Naive thymus-derived CD4-positive, alpha-beta T cell (primary cell): Measurements from ENCODE around the gene MAPKAP1. TPM values are rescaled to one million over a fixed set of nuclear protein-coding genes. Genes with fewer than 3 reads are reported as not detected.
"Not testable (repeated sequence)": the region's sequence is repeated elsewhere in the genome, so short reads cannot be mapped to it uniquely, and the experiment has no call there.

Experiments used
- ATAC-seq: fragments of 150-1000 bp; cut with Tn5 transposase; 2 replicates; pipeline ENCODE4 v1.10.0; 2021; ENCODE audit warnings: mild to moderate bottlenecking, moderate library complexity
- CTCF ChIA-PET: fragments of 350-600 bp; sonication (Branson Sonifier 250); formaldehyde crosslinking; loops from one replicate; lab custom pipeline; 2021; ENCODE audit warnings: antibody characterized with exemption; lab: Charles Lee
- POLR2A ChIA-PET: fragments of 350-600 bp; sonication (Branson Sonifier 250); formaldehyde crosslinking; loops from one replicate; lab custom pipeline; 2021; ENCODE audit warnings: antibody characterized with exemption, inconsistent platforms; lab: Charles Lee
- DNase-seq, 9 donors: peaks; one replicate each; pipeline versions ENCODE4 v3.0.0 to v3.0.0-alpha.2; 2020 to 2022; ENCODE audit warnings: mixed read lengths in 1 of 9
- H3K27ac ChIP-seq: one replicate; pipeline ENCODE4 v1.7.0; 2013; ENCODE audit warnings: mild to moderate bottlenecking, low read depth, low read length, moderate library complexity
- H3K27me3 ChIP-seq, 2 donors: one replicate each; pipeline ENCODE4 v1.7.0; 2013; ENCODE audit warnings: low read length in 2 of 2, mild to moderate bottlenecking in 2 of 2, moderate library complexity in 2 of 2; ENCODE audit not compliant: control insufficient read depth in 2 of 2, insufficient read depth in 2 of 2
- H3K36me3 ChIP-seq, 3 experiments: 1 replicate in 2 of 3; 2 replicates in 1 of 3; pipeline ENCODE4 v1.7.0; 2013; ENCODE audit warnings: low read length in 3 of 3, mild to moderate bottlenecking in 3 of 3, moderate library complexity in 1 of 3; ENCODE audit not compliant: insufficient read depth in 3 of 3, control insufficient read depth in 2 of 3
- H3K4me1 ChIP-seq, 2 donors: one replicate each; pipeline ENCODE4 v1.7.0; 2013; ENCODE audit warnings: low read length in 2 of 2, mild to moderate bottlenecking in 2 of 2, moderate library complexity in 1 of 2; ENCODE audit not compliant: control insufficient read depth in 2 of 2, insufficient read depth in 2 of 2
- H3K4me3 ChIP-seq: 2 replicates; pipeline ENCODE4 v1.7.0; 2013; ENCODE audit warnings: mild to moderate bottlenecking, low read length
- H3K9me3 ChIP-seq, 3 experiments: 1 replicate in 2 of 3; 2 replicates in 1 of 3; pipeline ENCODE4 v1.7.0; 2013; ENCODE audit warnings: low read length in 3 of 3; ENCODE audit not compliant: control insufficient read depth in 2 of 3
- H3K27ac Mint-ChIP-seq, 9 donors: one replicate each; pipeline ENCODE4 v1.8.0; 2020 to 2022; ENCODE audit warnings: mixed read lengths in 9 of 9, mild to moderate bottlenecking in 8 of 9, moderate library complexity in 5 of 9, inconsistent platforms in 2 of 9
- H3K27me3 Mint-ChIP-seq, 5 donors: one replicate each; pipeline ENCODE4 v1.8.0; 2021 to 2022; ENCODE audit warnings: mixed read lengths in 5 of 5, mild to moderate bottlenecking in 1 of 5
- H3K36me3 Mint-ChIP-seq, 5 donors: one replicate each; pipeline ENCODE4 v1.8.0; 2020 to 2022; ENCODE audit warnings: mixed read lengths in 5 of 5, mild to moderate bottlenecking in 3 of 5, inconsistent platforms in 1 of 5
- H3K4me1 Mint-ChIP-seq, 7 donors: one replicate each; pipeline ENCODE4 v1.8.0; 2020 to 2022; ENCODE audit warnings: mixed read lengths in 7 of 7, mild to moderate bottlenecking in 3 of 7, inconsistent platforms in 1 of 7
- H3K4me3 Mint-ChIP-seq, 10 donors: one replicate each; pipeline ENCODE4 v1.8.0; 2020 to 2022; ENCODE audit warnings: mild to moderate bottlenecking in 10 of 10, mixed read lengths in 10 of 10, moderate library complexity in 6 of 10, inconsistent platforms in 2 of 10
- H3K9me3 Mint-ChIP-seq, 11 donors: one replicate each; pipeline ENCODE4 v1.8.0; 2020 to 2022; ENCODE audit warnings: mixed read lengths in 11 of 11, mild to moderate bottlenecking in 4 of 11, inconsistent platforms in 1 of 11, moderate library complexity in 1 of 11
- intact Hi-C, 2 donors: fragments of 100-400 bp; cut with micrococcal nuclease; formaldehyde crosslinking; loops; one replicate each; pipeline ENCODE4 v1.15.1; 2023
- polyA plus RNA-seq, 2 donors: library from polyadenylated mRNA; unstranded; fragments of 300-500 nt; fragmentation: Illumina TruSeq; gene quantifications; one replicate each; pipeline ENCODE4 v1.2.3, GENCODE V29; 2021
- total RNA-seq, 6 experiments: library from RNA in 5 of 6; stranded (reverse) in 5 of 6; gene quantifications; 1 replicate in 5 of 6; 2 replicates in 1 of 6; pipeline ENCODE4 v1.2.3 and lab custom pipeline; 2021 to 2026

Gene MAPKAP1
- total and polyA plus RNA-seq, 7 experiments from 2014 or later, result 41.3 to 73.6 (median 55.8) TPM

- Mint-ChIP-seq H3K4me1 (peaks cover 0 to 11% (median 0%) of the 10 kb centered on the region in 7 donors), H3K9me3 (peaks cover 4 to 34% (median 14%) of the 10 kb centered on the region in 11 donors), H3K27me3 (no peaks in the 10 kb centered on the region), H3K27ac (no peak overlapping the region), H3K36me3 (peaks cover 15 to 58% (median 31%) of the 10 kb centered on the region in 5 donors), H3K4me3 (no peak overlapping the region)
- Histone ChIP-seq H3K4me1 (no peaks in the 10 kb centered on the region), H3K9me3 (no peaks in the 10 kb centered on the region), H3K4me3 (no peak overlapping the region), H3K27me3 (no peaks in the 10 kb centered on the region), H3K27ac (no peak overlapping the region), H3K36me3 (no peaks in the 10 kb centered on the region)
- intact Hi-C loops, result no loop called here
- ATAC-seq, result no peak
- CTCF ChIA-PET, result no interaction called here
- POLR2A ChIA-PET, result no interaction called here
- DNase-seq, result no peak
Measured at GRCh38 chr9:125570246-125570645, 136.8 kb downstream of the MAPKAP1 start.

- no peak overlapping the region for H3K27ac ChIP-seq
- H3K4me3 ChIP-seq, result no peak overlapping the region
- H3K36me3 ChIP-seq, result no peaks in the 10 kb centered on the region
- intact Hi-C loops, result no loop called here
- ChIA-PET POLR2A (interaction anchor here (0.6 kb wide), 1 partner anchor 20 kb away, joined by 3 read pairs; no protein-coding TSS in a partner anchor), CTCF (no interaction called here)
- H3K27me3 Mint-ChIP-seq, result no peaks in the 10 kb centered on the region
- H3K4me3 Mint-ChIP-seq, result no peak overlapping the region
- H3K4me1 ChIP-seq, result no peaks in the 10 kb centered on the region
- H3K9me3 ChIP-seq, result no peaks in the 10 kb centered on the region
- H3K27ac Mint-ChIP-seq, result no peak overlapping the region
- no peaks in the 10 kb centered on the region for H3K27me3 ChIP-seq
- peaks cover 0 to 13% (median 6%) of the 10 kb centered on the region in 7 donors for H3K4me1 Mint-ChIP-seq
- peaks cover 0 to 24% (median 8%) of the 10 kb centered on the region in 11 donors for H3K9me3 Mint-ChIP-seq
- H3K36me3 Mint-ChIP-seq, result peaks cover 3 to 41% (median 25%) of the 10 kb centered on the region in 5 donors
- no peak for ATAC-seq
- DNase-seq, result no peak
Measured at GRCh38 chr9:125568621-125569020, 138.4 kb downstream of the MAPKAP1 start.

GRCh38 chr9:125566051-125566450 is 141.0 kb downstream of the MAPKAP1 start:
- H3K36me3 ChIP-seq, H3K9me3 Mint-ChIP-seq, H3K27ac Mint-ChIP-seq, ATAC-seq, H3K4me1 ChIP-seq, H3K27me3 Mint-ChIP-seq, POLR2A ChIA-PET, H3K27ac ChIP-seq, H3K27me3 ChIP-seq, CTCF ChIA-PET, H3K4me3 Mint-ChIP-seq, DNase-seq, H3K9me3 ChIP-seq, intact Hi-C loops, H3K4me3 ChIP-seq: not testable (repeated sequence)
- Mint-ChIP-seq H3K4me1 (peaks cover 5 to 19% (median 16%) of the 10 kb centered on the region in 7 donors), H3K36me3 (peaks cover 0 to 24% (median 13%) of the 10 kb centered on the region in 5 donors)

GRCh38 chr9:125565126-125565525 is 141.9 kb downstream of the MAPKAP1 start:
- ChIA-PET POLR2A (interaction anchor here (0.7 kb wide), 1 partner anchor 91 kb away, joined by 3 read pairs; no protein-coding TSS in a partner anchor), CTCF (no interaction called here)
- no peaks in the 10 kb centered on the region for H3K4me1 ChIP-seq
- H3K4me1 Mint-ChIP-seq, result peaks cover 5 to 23% (median 16%) of the 10 kb centered on the region in 7 donors
- H3K27ac Mint-ChIP-seq, result no peak overlapping the region
- no peaks in the 10 kb centered on the region for H3K36me3 ChIP-seq
- no peak overlapping the region for H3K4me3 Mint-ChIP-seq
- peaks cover 0 to 22% (median 11%) of the 10 kb centered on the region in 5 donors for H3K36me3 Mint-ChIP-seq
- DNase-seq (no peak), ATAC-seq (no peak)
- intact Hi-C loops, result no loop called here
- no peak overlapping the region for H3K4me3 ChIP-seq
- H3K27me3 ChIP-seq, result no peaks in the 10 kb centered on the region
- no peak overlapping the region for H3K27ac ChIP-seq
- H3K27me3 Mint-ChIP-seq, result no peaks in the 10 kb centered on the region
- no peaks in the 10 kb centered on the region for H3K9me3 ChIP-seq
- peaks cover 0 to 2% (median 0%) of the 10 kb centered on the region in 11 donors for H3K9me3 Mint-ChIP-seq

- DNase-seq (no peak), ATAC-seq (no peak)
- no peaks in the 10 kb centered on the region for H3K9me3 Mint-ChIP-seq
- H3K36me3 ChIP-seq, result peaks cover 0 to 2% (median 0%) of the 10 kb centered on the region in 3 experiments
- ChIA-PET CTCF (no interaction called here), POLR2A (no interaction called here)
- no peaks in the 10 kb centered on the region for H3K27me3 ChIP-seq
- peaks cover 5 to 23% (median 18%) of the 10 kb centered on the region in 7 donors for H3K4me1 Mint-ChIP-seq
- H3K27me3 Mint-ChIP-seq, result no peaks in the 10 kb centered on the region
- peaks cover 0 to 20% (median 9%) of the 10 kb centered on the region in 5 donors for H3K36me3 Mint-ChIP-seq
- H3K4me3 ChIP-seq, result no peak overlapping the region
- H3K4me1 ChIP-seq, result no peaks in the 10 kb centered on the region
- intact Hi-C loops, result no loop called here
- no peak overlapping the region for H3K27ac Mint-ChIP-seq
- H3K4me3 Mint-ChIP-seq, result no peak overlapping the region
- no peaks in the 10 kb centered on the region for H3K9me3 ChIP-seq
- no peak overlapping the region for H3K27ac ChIP-seq
Measured at GRCh38 chr9:125564631-125565030, 142.4 kb downstream of the MAPKAP1 start.

GRCh38 chr9:125561509-125562148 is 145.4 kb downstream of the MAPKAP1 start:
- Histone ChIP-seq H3K27me3 (no peaks in the 10 kb centered on the region), H3K4me1 (no peaks in the 10 kb centered on the region), H3K9me3 (no peaks in the 10 kb centered on the region), H3K4me3 (no peak overlapping the region), H3K27ac (no peak overlapping the region), H3K36me3 (peaks cover 0 to 9% (median 4%) of the 10 kb centered on the region in 3 experiments)
- Mint-ChIP-seq H3K27me3 (no peaks in the 10 kb centered on the region), H3K36me3 (peaks cover 0 to 13% (median 6%) of the 10 kb centered on the region in 5 donors), H3K9me3 (no peaks in the 10 kb centered on the region), H3K4me3 (peak overlapping the region in 1 of 10 donors; percentile 65), H3K27ac (peak overlapping the region in 6 of 9 donors; percentile 2 to 64 (median 35)), H3K4me1 (peaks cover 5 to 25% (median 14%) of the 10 kb centered on the region in 7 donors)
- no peak for ATAC-seq
- ChIA-PET CTCF (no interaction called here), POLR2A (no interaction called here)
- DNase-seq, result no peak
- intact Hi-C loops, result loop anchor here in 1 of 2 donors (2.0 kb wide), 1 partner anchor 659 kb away; no protein-coding TSS in a partner anchor
